ENCODE results near the gene RAB21. TPM values are rescaled to one million over a fixed set of nuclear protein-coding genes. Genes with fewer than 3 reads are reported as not detected.
"Not testable (repeated sequence)": the region's sequence is repeated elsewhere in the genome, so short reads cannot be mapped to it uniquely, and the experiment has no call there.

Gene RAB21
- total RNA-seq, 1 donor from 2014 or later = 9.9 TPM

DNA sequence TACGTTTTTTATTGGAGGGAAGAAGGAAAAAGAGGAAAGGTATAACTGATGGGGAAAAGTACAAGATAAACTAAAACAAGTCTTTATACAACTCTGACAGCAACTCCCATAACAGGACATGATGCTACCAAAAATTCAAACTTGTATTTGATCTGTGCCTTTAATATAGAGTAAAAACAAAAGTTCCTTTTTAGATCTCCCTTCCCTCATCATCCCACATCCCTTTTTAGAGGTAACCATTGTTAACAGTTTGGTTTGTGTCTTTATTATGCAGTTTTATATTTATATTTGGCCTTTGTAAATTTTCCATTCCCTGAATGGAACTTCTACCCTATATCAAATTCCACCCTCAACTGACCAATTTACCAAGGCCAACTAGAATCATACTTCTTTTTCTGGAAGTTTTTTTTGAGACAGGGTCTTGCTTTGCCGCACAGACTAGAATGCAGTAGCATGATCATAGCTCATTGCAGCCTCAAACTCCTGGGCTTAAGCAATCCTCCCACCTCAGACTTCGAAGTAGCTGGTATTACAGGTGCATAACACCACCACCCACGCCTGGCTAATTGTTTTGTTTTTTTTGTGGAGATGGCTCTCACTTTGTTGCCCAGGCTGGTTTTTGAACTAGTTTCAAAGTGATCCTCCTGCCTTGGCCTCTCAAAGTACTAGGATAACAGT, 36.9 kb downstream of the RAB21 start:
- Histone ChIP-seq H3K36me3 (ENCODE audit: control insufficient read depth in 3 of 3, insufficient read depth in 3 of 3, low read length in 3 of 3) (peaks cover 0 to 7% (median 4%) of the 10 kb centered on the region in 3 donors), H3K9ac (ENCODE audit: low read depth in 1 of 3, low read length in 3 of 3) (no peak overlapping the region), H3K9me3 (ENCODE audit: control insufficient read depth in 3 of 3, low read length in 3 of 3) (no peaks in the 10 kb centered on the region), H3K4me3 (ENCODE audit: low read length in 3 of 3) (no peak overlapping the region), H3K27ac (ENCODE audit: low read depth, low read length) (no peak overlapping the region), H3K4me1 (ENCODE audit: control insufficient read depth in 3 of 3, insufficient read depth in 3 of 3, low read length in 3 of 3) (no peaks in the 10 kb centered on the region), H3K27me3 (ENCODE audit: control insufficient read depth in 3 of 3, insufficient read depth in 3 of 3, low read length in 3 of 3) (no peaks in the 10 kb centered on the region)

GRCh38 chr12:71792599-71792998, 37.9 kb downstream of the RAB21 start:
- H3K9ac ChIP-seq (ENCODE audit: low read depth in 1 of 3, low read length in 3 of 3) = no peak overlapping the region
- H3K9me3 ChIP-seq (ENCODE audit: control insufficient read depth in 3 of 3, low read length in 3 of 3) = no peaks in the 10 kb centered on the region
- peaks cover 0 to 4% (median 0%) of the 10 kb centered on the region in 3 donors for H3K36me3 ChIP-seq (ENCODE audit: control insufficient read depth in 3 of 3, insufficient read depth in 3 of 3, low read length in 3 of 3)
- H3K27ac ChIP-seq (ENCODE audit: low read depth, low read length) = no peak overlapping the region
- no peaks in the 10 kb centered on the region for H3K4me1 ChIP-seq (ENCODE audit: control insufficient read depth in 3 of 3, insufficient read depth in 3 of 3, low read length in 3 of 3)
- no peaks in the 10 kb centered on the region for H3K27me3 ChIP-seq (ENCODE audit: control insufficient read depth in 3 of 3, insufficient read depth in 3 of 3, low read length in 3 of 3)
- no peak overlapping the region for H3K4me3 ChIP-seq (ENCODE audit: low read length in 3 of 3)

DNA sequence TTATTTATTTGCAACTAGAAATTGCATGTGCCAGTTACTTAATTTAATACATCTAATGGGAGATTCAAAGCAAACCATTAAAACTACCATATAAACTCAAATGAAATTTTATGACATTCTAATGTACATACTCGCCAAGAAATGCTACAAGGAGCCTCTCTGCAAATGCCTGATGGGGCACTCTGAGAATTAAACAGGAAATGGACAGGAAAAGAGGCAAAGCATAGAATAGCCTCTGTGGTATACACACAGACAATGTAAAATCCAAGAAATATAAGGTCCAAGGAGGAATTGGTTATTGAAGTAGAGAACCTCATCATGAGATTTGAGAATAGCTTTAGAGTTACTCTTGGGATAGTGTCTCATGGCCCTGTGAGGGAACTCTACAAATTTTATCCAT, 41.2 kb downstream of the RAB21 start:
- Histone ChIP-seq H3K4me3 (ENCODE audit: low read length in 3 of 3) (no peak overlapping the region), H3K4me1 (ENCODE audit: control insufficient read depth in 3 of 3, insufficient read depth in 3 of 3, low read length in 3 of 3) (no peaks in the 10 kb centered on the region), H3K27ac (ENCODE audit: low read depth, low read length) (no peak overlapping the region), H3K36me3 (ENCODE audit: control insufficient read depth in 3 of 3, insufficient read depth in 3 of 3, low read length in 3 of 3) (no peaks in the 10 kb centered on the region), H3K9ac (ENCODE audit: low read depth in 1 of 3, low read length in 3 of 3) (no peak overlapping the region), H3K9me3 (ENCODE audit: control insufficient read depth in 3 of 3, low read length in 3 of 3) (no peaks in the 10 kb centered on the region), H3K27me3 (ENCODE audit: control insufficient read depth in 3 of 3, insufficient read depth in 3 of 3, low read length in 3 of 3) (no peaks in the 10 kb centered on the region)

- H3K27me3 ChIP-seq (ENCODE audit: control insufficient read depth in 3 of 3, insufficient read depth in 3 of 3, low read length in 3 of 3) = no peaks in the 10 kb centered on the region
- no peak overlapping the region for H3K27ac ChIP-seq (ENCODE audit: low read depth, low read length)
- H3K9me3 ChIP-seq (ENCODE audit: control insufficient read depth in 3 of 3, low read length in 3 of 3) = no peaks in the 10 kb centered on the region
- no peak overlapping the region for H3K9ac ChIP-seq (ENCODE audit: low read depth in 1 of 3, low read length in 3 of 3)
- H3K4me1 ChIP-seq (ENCODE audit: control insufficient read depth in 3 of 3, insufficient read depth in 3 of 3, low read length in 3 of 3) = no peaks in the 10 kb centered on the region
- H3K4me3 ChIP-seq (ENCODE audit: low read length in 3 of 3) = no peak overlapping the region
- no peaks in the 10 kb centered on the region for H3K36me3 ChIP-seq (ENCODE audit: control insufficient read depth in 3 of 3, insufficient read depth in 3 of 3, low read length in 3 of 3)
Observed at GRCh38 chr12:71797531-71797930, 42.9 kb downstream of the RAB21 start.

DNA sequence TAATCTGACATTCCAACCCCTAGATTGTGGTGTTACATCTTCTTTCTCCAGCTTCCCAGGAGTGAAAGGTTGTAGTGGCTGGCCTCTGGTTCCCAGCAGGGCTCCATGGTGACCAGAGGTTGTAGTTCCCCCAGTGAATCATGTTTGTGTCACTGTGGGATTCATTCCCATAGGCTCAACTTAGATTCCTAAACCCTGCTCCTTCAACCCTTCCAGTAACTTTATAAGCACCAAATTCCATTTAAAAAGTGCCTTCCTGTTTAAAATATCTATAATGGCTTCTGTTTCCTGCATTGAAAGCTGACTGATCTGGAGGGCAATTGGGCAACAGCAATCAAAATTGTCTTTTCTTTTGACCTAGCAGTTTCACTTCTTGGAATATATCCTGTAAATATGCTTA, 44.4 kb downstream of the RAB21 start:
- no peaks in the 10 kb centered on the region for H3K9me3 ChIP-seq (ENCODE audit: control insufficient read depth in 3 of 3, low read length in 3 of 3)
- peaks cover 0 to under 1% (median under 1%) of the 10 kb centered on the region in 3 donors for H3K27me3 ChIP-seq (ENCODE audit: control insufficient read depth in 3 of 3, insufficient read depth in 3 of 3, low read length in 3 of 3)
- H3K4me1 ChIP-seq (ENCODE audit: control insufficient read depth in 3 of 3, insufficient read depth in 3 of 3, low read length in 3 of 3) = no peaks in the 10 kb centered on the region
- H3K27ac ChIP-seq (ENCODE audit: low read depth, low read length) = peak overlapping the region; percentile 28
- no peaks in the 10 kb centered on the region for H3K36me3 ChIP-seq (ENCODE audit: control insufficient read depth in 3 of 3, insufficient read depth in 3 of 3, low read length in 3 of 3)
- H3K9ac ChIP-seq (ENCODE audit: low read depth in 1 of 3, low read length in 3 of 3) = no peak overlapping the region
- H3K4me3 ChIP-seq (ENCODE audit: low read length in 3 of 3) = no peak overlapping the region

DNA sequence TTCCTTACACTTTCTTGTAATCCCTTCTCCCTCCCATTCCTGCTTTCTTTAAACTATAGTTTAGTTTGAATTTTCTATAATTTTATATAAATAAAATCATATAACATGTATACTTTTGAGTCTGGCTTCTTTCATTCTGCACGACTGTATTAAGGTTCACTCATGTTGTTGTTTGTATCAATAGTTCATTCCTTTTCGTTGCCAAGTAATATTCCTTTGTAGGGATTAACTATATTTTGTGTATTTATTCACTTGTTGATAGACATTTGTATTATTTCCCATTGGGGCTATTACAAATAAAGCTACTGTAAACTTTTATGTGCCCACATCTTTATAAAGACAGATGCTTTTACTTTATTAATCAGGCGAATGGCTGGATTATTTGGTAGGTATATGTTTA, 45.5 kb downstream of the RAB21 start:
- Histone ChIP-seq H3K4me3 (ENCODE audit: low read length in 3 of 3) (no peak overlapping the region), H3K9me3 (ENCODE audit: control insufficient read depth in 3 of 3, low read length in 3 of 3) (no peaks in the 10 kb centered on the region), H3K27me3 (ENCODE audit: control insufficient read depth in 3 of 3, insufficient read depth in 3 of 3, low read length in 3 of 3) (peaks cover 0 to 4% (median 2%) of the 10 kb centered on the region in 3 donors), H3K27ac (ENCODE audit: low read depth, low read length) (no peak overlapping the region), H3K4me1 (ENCODE audit: control insufficient read depth in 3 of 3, insufficient read depth in 3 of 3, low read length in 3 of 3) (no peaks in the 10 kb centered on the region), H3K9ac (ENCODE audit: low read depth in 1 of 3, low read length in 3 of 3) (no peak overlapping the region), H3K36me3 (ENCODE audit: control insufficient read depth in 3 of 3, insufficient read depth in 3 of 3, low read length in 3 of 3) (no peaks in the 10 kb centered on the region)

DNA sequence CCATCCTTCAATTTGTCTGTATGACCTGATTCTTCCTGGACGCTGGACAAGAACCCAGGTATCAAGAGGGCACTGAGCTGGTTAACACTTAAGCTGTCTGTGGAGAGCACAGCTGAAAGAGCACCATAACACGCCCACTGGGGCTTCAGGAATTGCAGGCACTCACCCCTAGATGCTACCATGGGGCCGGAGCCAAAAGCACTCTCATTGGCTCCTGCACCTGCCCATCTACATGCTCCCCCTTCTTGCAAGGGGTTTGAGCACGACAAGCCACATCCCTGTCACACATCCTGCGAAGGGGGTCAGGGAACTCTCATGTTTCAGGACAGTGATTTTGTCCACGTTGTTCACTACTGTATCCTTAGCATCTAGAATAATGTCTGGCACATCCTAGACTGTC, 49.8 kb downstream of the RAB21 start:
- no peak overlapping the region for H3K27ac ChIP-seq (ENCODE audit: low read depth, low read length)
- no peak overlapping the region for H3K4me3 ChIP-seq (ENCODE audit: low read length in 3 of 3)
- no peaks in the 10 kb centered on the region for H3K36me3 ChIP-seq (ENCODE audit: control insufficient read depth in 3 of 3, insufficient read depth in 3 of 3, low read length in 3 of 3)
- no peaks in the 10 kb centered on the region for H3K4me1 ChIP-seq (ENCODE audit: control insufficient read depth in 3 of 3, insufficient read depth in 3 of 3, low read length in 3 of 3)
- peaks cover 0 to 4% (median 2%) of the 10 kb centered on the region in 3 donors for H3K27me3 ChIP-seq (ENCODE audit: control insufficient read depth in 3 of 3, insufficient read depth in 3 of 3, low read length in 3 of 3)
- H3K9ac ChIP-seq (ENCODE audit: low read depth in 1 of 3, low read length in 3 of 3) = no peak overlapping the region
- H3K9me3 ChIP-seq (ENCODE audit: control insufficient read depth in 3 of 3, low read length in 3 of 3) = no peaks in the 10 kb centered on the region

DNA sequence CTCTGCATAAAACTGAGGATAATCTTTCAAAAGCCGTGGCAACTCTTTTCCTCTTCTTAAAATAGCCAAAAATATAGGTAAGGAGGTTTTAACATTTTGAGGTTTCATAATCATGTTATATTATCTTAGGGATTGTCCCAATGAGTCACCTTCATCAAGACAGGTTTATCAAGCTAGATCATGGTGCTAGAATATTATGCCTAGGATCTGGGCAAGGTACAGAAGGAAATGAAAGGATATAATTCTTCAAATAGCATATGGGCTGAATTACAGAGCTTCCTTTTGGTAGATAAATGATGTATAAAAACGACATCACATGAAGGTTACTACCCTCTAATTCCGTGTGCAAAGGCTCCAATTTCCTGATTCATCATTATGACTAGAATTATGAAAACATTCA, 56.3 kb downstream of the RAB21 start:
- Histone ChIP-seq H3K9ac (ENCODE audit: low read depth in 1 of 3, low read length in 3 of 3) (no peak overlapping the region), H3K4me3 (ENCODE audit: low read length in 3 of 3) (no peak overlapping the region), H3K36me3 (ENCODE audit: control insufficient read depth in 3 of 3, insufficient read depth in 3 of 3, low read length in 3 of 3) (no peaks in the 10 kb centered on the region), H3K27ac (ENCODE audit: low read depth, low read length) (no peak overlapping the region), H3K9me3 (ENCODE audit: control insufficient read depth in 3 of 3, low read length in 3 of 3) (no peaks in the 10 kb centered on the region), H3K27me3 (ENCODE audit: control insufficient read depth in 3 of 3, insufficient read depth in 3 of 3, low read length in 3 of 3) (no peaks in the 10 kb centered on the region), H3K4me1 (ENCODE audit: control insufficient read depth in 3 of 3, insufficient read depth in 3 of 3, low read length in 3 of 3) (no peaks in the 10 kb centered on the region)

GRCh38 chr12:71815242-71815641, 60.6 kb downstream of the RAB21 start:
- not testable (repeated sequence) for H3K4me1 ChIP-seq (ENCODE audit: control insufficient read depth in 3 of 3, insufficient read depth in 3 of 3, low read length in 3 of 3); H3K4me3 ChIP-seq (ENCODE audit: low read length in 3 of 3); H3K27me3 ChIP-seq (ENCODE audit: control insufficient read depth in 3 of 3, insufficient read depth in 3 of 3, low read length in 3 of 3); H3K9me3 ChIP-seq (ENCODE audit: control insufficient read depth in 3 of 3, low read length in 3 of 3); H3K36me3 ChIP-seq (ENCODE audit: control insufficient read depth in 3 of 3, insufficient read depth in 3 of 3, low read length in 3 of 3); H3K27ac ChIP-seq (ENCODE audit: low read depth, low read length); H3K9ac ChIP-seq (ENCODE audit: low read depth in 1 of 3, low read length in 3 of 3)

DNA sequence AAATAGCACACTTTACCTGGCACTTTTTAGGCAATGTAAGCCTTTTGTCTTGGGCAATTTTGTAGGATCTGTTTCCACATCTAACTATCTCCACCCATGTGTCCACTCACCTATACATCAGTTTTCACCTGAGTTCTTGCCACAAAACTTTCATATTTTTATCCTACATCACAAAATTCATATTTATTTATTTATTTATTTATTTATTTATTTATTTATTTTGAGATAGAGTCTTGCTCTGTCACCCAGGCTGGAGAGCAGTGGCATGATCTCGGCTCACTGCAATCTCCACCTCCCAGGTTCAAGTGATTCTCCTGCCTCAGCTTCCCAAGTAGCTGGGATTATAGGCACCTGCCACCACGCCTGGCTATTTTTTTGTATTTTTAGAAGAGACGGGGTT, 67.4 kb downstream of the RAB21 start:
- not testable (repeated sequence) for H3K27me3 ChIP-seq (ENCODE audit: control insufficient read depth in 3 of 3, insufficient read depth in 3 of 3, low read length in 3 of 3); H3K36me3 ChIP-seq (ENCODE audit: control insufficient read depth in 3 of 3, insufficient read depth in 3 of 3, low read length in 3 of 3)

More for the DNA sequence above, 67.4 kb downstream of the RAB21 start:
- not testable (repeated sequence) for H3K4me1 ChIP-seq (ENCODE audit: control insufficient read depth in 3 of 3, insufficient read depth in 3 of 3, low read length in 3 of 3); H3K9me3 ChIP-seq (ENCODE audit: control insufficient read depth in 3 of 3, low read length in 3 of 3); H3K4me3 ChIP-seq (ENCODE audit: low read length in 3 of 3); H3K27ac ChIP-seq (ENCODE audit: low read depth, low read length); H3K9ac ChIP-seq (ENCODE audit: low read depth in 1 of 3, low read length in 3 of 3)
